KOPT-K1 (cell line): ENCODE results near the gene AGAP1.

Experiments
- H3K27ac ChIP-seq: fragments of 200-600 bp; sonication (generic); 2 replicates; pipeline ENCODE4 v1.5.1; 2016; ENCODE audit warnings: antibody characterized with exemption, mild to moderate bottlenecking, low read depth, low read length; ENCODE audit not compliant: poor library complexity, severe bottlenecking
- H3K36me3 ChIP-seq: fragments of 200-600 bp; sonication (generic); 2 replicates; pipeline ENCODE4 v1.5.1; 2017; ENCODE audit warnings: antibody characterized with exemption, mild to moderate bottlenecking, low read length, moderate library complexity; ENCODE audit not compliant: insufficient read depth
- H3K9me3 ChIP-seq: fragments of 200-600 bp; sonication (generic); 2 replicates; pipeline ENCODE4 v1.5.1; 2017; ENCODE audit warnings: antibody characterized with exemption, low read length, mild to moderate bottlenecking; ENCODE audit not compliant: insufficient read depth, poor library complexity, severe bottlenecking

The AGAP1 gene

DNA sequence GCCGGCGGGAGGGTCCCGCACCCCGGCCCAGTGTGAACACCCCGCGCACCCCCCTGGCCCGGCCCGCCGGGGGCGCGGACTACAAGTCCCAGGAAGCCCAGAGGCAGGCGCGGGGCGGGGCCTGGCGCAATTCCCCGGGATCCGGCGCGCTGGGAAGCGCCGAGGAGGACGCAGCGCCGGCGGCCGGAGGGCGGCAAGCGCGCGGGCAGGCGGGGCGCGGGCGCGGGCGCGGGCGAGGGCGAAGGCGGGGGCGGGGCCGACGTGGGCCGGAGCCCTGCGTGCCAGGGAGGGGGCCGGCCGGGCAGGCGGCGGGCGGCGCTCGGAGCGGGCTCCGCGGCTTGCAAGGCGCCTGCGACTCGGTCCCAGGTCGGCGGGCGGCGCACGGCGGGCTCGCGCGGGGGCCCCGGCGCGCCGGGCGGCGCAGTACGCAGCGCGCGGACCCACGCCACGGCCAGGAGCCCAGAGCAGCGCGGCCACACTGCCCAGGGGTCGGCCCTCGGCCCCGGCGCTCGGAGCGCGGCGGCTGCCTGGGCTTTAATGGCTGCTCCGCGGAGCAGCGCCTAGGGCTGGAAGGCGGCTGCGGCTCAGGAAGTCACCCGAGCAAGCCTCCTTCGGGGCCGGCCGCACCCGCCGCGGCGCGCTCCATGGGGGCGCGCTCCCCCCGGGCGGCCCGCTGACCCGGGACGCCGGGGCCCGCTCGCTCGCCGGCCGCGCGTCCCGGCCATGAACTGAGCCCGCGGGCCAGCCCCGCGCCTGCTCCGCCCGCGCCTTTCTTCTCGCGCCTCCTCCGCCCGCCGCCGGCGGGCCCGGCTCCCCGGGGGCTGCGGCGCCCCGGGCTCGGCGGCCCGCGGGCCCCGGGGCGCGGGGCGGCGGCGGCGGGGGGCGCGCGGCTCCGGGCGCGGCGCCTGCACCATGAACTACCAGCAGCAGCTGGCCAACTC, at the start of gene AGAP1:
Gene AGAP1 (plus strand): TSS at position 269 of the 941 bp plus-strand sequence.
- no peaks in the 10 kb centered on the region for H3K36me3 ChIP-seq
- H3K27ac ChIP-seq, result no peak within 1 kb of the TSS
- H3K9me3 ChIP-seq, result no peaks in the 10 kb centered on the region

DNA sequence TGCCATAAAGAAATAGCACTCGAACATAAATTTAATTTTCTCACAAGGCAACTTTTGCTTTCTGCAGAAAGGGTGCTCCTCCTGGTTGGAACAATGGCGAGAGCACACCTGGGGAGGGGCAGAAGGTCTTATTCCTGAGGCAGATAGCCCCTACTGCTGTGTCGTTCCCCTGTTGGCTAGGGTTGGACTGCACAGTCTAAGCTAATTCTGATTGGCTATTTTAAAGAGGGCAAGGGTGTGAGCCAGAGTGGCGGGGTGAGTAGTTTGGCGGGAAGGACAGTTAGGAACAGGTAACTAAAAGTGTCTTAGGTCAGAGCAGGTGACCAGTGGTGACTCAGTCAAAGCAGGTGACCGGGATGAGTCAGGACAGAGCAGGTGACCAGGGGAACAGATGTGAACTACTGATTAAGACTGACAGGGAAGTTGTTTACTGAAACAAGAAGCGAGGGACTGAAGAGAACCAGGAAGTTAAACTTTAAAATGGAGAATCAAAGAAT, 49.7 kb upstream of the AGAP1 start:
- no peaks in the 10 kb centered on the region for H3K9me3 ChIP-seq
- no peaks in the 10 kb centered on the region for H3K36me3 ChIP-seq
- no peak overlapping the region for H3K27ac ChIP-seq

DNA sequence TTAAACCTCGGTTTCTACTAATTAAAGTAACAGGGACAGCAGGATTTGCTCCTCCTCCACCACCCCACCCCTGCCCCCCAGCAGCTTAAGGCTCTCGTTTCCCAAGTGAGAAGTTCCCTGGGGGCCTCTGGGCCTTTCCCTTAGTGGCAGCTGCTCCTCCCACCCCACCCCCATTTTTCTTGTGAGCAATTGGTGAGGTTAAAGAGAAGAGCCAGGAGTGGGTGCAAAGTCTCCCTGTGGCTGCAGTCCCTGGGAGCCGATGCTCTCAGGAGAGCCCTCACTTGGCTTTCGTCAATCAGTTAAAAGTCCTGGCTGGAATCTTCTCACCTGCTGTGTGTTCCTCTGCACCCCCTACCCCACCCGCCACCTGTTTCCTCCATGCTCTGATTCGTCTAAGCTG, 48.7 kb upstream of the AGAP1 start:
- H3K27ac ChIP-seq, result no peak overlapping the region

DNA sequence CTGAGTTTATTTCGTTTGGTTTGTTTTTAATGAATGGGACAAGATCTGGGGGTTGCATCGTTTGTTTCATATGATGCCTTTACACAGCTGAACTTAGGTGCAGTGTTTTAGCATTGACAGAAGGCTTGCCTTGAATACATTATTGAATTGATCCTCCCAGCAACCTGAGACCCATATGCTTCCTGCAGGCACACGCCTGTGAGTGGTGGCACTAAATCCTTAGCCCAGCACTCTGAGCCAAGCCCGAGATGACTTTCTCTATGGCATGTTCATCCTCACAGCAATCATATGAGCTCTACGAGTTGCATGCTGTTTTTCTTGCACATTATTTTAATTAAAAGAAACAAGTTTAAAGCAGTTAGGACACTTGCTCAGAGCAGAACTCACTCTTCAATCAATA, 47.8 kb upstream of the AGAP1 start:
- Histone ChIP-seq H3K9me3 (no peaks in the 10 kb centered on the region), H3K36me3 (no peaks in the 10 kb centered on the region)

More for the DNA sequence above, 48.7 kb upstream of the AGAP1 start:
- no peaks in the 10 kb centered on the region for H3K9me3 ChIP-seq
- H3K36me3 ChIP-seq, result no peaks in the 10 kb centered on the region

DNA sequence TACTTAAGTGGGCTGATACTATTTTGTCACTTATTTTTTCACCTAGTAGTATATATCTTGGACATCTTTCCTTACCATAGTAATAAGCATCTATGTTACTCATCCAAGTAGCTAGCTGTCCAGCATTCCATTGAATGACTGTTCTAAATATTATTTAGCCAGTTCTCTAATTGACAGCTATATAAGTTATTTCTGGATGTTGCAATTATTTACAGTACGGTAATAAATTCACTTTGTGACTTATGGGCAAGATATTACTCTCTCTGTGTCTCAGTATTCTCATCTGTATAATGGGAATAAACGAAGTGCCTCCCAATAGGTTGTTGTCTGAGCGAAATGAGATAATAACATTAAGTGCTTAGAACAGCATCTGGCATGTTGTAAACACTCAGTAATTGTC, 46.6 kb upstream of the AGAP1 start:
- Histone ChIP-seq H3K36me3 (no peaks in the 10 kb centered on the region), H3K27ac (no peak overlapping the region), H3K9me3 (no peaks in the 10 kb centered on the region)

More for the DNA sequence above, 47.8 kb upstream of the AGAP1 start:
- H3K27ac ChIP-seq, result no peak overlapping the region

DNA sequence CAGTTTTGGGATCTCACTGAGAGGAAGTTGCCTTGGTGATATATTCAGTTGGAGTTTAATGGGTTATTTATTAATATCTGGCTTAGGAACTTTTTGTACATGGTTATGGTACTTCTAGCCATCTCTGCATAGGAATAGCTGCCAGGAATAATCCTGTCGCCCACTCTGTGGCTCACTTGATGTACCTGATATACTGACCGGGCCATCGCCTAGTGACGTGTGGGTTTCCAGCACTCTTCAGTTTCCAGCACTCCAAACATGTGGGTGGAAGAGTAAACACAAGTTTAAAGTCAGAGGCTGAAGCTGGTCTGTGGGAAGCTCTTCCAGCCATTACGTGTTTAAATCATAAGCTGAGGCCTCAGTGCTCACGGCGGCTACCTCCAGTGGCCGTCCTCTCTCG, 44.3 kb upstream of the AGAP1 start:
- no peak overlapping the region for H3K27ac ChIP-seq
- H3K9me3 ChIP-seq, result no peaks in the 10 kb centered on the region
- no peaks in the 10 kb centered on the region for H3K36me3 ChIP-seq

DNA sequence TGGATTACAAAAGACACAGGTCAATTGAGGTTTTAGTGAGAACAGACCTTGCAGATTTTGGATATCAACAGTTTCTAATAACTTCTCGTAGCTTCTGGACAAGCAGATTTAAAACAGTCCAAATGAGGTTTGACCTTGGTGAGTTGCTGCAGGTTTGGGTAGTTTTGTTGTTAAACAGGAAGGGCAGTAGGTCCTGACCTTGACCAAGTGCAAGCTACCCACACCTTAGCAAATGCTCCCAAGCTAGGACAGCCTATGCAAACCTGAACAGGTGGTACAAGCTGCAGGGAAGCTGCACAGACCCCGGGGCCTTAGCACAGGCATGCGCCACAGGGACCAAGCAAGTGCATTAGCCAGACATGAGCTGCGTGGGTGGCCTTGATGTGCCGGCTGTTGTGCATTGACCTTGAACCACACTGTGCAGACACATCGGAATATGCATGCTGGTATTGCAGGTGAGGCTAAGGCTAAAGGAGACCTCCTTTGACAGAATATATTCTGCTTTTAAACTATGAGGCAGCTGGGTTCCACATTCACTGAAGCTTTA, 40.2 kb upstream of the AGAP1 start:
- Histone ChIP-seq H3K27ac (no peak overlapping the region), H3K36me3 (no peaks in the 10 kb centered on the region), H3K9me3 (no peaks in the 10 kb centered on the region)

DNA sequence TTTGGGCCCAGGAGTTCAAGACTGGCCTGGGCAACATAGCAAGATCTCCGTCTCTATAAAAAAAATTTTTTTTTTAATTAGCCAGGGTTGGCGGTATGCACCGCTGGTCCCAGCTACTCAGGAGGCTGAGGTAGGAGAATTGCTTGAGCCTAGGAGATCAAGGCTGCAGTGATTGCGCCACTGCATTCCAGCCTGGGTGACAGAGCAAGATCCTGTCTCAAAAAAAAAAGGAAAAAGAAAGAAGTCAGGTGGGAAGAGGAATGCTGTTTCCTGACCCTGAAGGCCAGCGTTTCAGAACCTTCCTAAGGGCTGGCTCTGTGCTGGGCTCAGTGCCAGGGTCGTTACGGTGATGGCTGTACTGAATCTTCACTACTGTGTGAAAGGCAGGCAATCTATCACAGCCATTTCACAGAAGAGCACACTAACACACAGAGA, 35.0 kb upstream of the AGAP1 start:
- Histone ChIP-seq H3K36me3 (no peaks in the 10 kb centered on the region), H3K9me3 (no peaks in the 10 kb centered on the region), H3K27ac (no peak overlapping the region)

DNA sequence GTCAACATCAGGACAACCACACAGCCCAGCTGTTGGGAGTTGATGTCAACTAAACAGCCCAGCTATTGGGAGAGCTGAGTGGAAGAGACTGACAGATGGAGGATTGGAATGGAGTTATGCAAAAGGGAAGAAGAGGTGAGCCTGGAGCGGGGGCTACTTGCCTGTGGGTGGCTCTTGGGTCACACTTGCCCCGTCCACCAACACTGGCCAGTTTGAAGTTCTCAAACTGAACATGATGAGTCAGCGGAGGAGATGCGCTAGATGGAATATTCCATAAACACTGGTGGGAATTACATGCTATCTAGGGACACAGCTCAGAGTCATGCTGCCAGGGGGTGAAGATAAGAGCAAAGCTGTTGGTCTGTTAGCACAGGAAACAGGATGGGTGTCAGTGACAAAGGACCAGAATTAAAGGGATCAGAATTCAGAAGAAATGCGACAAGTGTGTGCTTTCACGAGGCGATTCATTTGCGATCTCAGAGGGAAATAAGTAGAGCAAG, 33.2 kb upstream of the AGAP1 start:
- H3K27ac ChIP-seq, result no peak overlapping the region
- H3K36me3 ChIP-seq, result no peaks in the 10 kb centered on the region
- no peaks in the 10 kb centered on the region for H3K9me3 ChIP-seq

DNA sequence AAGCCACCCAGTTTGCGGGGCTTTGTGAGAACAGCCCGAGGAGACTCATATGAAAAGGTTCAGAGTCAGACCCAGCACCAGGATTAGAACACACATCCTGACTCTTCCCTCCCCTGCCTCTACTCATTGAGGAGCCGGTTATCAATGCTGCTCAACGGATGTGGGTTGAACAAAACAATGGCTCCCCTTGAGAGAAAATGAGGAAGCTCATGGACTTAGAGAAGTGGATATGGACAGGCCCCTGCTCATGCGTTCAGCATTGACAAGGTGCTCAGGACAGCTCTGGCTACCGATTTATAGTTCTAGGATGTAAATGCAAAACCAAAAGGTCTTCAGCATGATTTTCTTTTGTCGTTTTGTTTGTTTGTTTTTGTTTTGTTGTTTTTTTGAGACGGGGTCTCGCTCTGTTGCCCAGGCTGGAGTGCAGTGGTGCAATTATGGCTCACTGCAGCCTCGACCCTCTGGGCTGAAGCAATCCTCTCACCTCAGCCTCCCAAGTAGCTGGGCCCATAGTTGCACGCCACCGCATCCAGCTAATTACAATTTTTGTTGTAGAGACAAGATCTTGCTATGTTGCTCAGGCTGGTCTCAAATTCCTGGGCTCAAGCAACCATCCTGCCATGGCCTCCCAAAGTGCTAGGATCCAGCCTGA, 32.0 kb upstream of the AGAP1 start:
- no peaks in the 10 kb centered on the region for H3K9me3 ChIP-seq
- H3K27ac ChIP-seq, result no peak overlapping the region
- H3K36me3 ChIP-seq, result no peaks in the 10 kb centered on the region

DNA sequence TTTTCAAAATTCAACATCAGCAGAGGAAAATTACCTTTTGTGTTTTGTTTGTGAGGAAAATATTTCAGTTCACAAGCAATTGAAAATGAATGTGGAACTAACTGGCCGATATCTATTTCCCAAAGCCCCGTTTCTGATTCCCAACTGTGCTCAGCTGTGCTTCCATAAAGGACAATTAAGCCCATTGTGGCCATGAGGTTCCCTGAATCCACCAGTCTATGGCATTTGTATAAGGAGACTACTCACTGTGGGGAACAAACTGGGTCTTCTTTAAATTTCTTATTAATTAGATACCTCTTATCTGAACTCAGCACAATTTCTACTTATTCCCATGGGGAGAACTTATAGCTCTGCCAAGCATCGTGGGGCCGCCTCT, 31.4 kb upstream of the AGAP1 start:
- no peak overlapping the region for H3K27ac ChIP-seq

DNA sequence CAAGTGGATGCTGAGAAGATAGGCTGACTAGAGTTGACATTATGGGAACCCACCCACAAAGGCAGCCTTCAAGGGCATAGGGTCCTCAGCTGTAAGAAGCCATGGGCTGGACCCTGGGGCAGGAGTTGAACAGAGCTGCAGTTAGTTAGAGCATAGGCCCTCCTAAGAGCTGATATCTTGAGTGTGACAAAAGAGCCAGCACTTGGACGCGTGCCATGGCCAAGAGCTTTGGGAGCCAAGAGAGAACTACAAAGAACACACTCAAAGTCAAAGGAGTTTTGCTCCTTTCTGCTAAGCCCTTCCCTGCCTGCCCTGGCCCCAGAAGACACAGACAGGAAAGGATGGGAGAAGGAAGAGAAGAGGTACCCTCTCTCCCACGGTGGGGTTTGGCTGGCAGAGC, 29.9 kb upstream of the AGAP1 start:
- Histone ChIP-seq H3K9me3 (no peaks in the 10 kb centered on the region), H3K27ac (no peak overlapping the region), H3K36me3 (no peaks in the 10 kb centered on the region)

More for the DNA sequence above, 31.4 kb upstream of the AGAP1 start:
- no peaks in the 10 kb centered on the region for H3K36me3 ChIP-seq
- H3K9me3 ChIP-seq, result no peaks in the 10 kb centered on the region

DNA sequence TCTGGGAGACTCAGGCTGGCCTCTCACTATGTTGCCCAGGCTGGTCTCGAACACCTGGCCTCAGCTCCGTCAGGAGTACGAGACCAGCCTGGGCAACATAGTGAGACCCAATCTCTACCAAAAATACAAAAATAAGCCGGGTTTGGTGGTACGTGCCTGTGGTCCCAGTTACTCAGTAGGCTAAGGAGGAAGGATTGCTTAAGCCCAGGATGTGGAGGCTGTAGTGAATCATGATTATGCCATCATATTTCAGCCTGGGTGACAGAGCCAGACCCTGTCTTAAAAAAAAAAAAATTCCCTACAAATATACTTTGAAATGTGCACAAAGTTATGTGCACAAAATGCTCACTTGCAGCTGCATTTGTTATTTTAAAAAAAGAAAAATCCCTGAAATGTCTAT, 26.3 kb upstream of the AGAP1 start:
- Histone ChIP-seq H3K27ac (no peak overlapping the region), H3K9me3 (no peaks in the 10 kb centered on the region)

DNA sequence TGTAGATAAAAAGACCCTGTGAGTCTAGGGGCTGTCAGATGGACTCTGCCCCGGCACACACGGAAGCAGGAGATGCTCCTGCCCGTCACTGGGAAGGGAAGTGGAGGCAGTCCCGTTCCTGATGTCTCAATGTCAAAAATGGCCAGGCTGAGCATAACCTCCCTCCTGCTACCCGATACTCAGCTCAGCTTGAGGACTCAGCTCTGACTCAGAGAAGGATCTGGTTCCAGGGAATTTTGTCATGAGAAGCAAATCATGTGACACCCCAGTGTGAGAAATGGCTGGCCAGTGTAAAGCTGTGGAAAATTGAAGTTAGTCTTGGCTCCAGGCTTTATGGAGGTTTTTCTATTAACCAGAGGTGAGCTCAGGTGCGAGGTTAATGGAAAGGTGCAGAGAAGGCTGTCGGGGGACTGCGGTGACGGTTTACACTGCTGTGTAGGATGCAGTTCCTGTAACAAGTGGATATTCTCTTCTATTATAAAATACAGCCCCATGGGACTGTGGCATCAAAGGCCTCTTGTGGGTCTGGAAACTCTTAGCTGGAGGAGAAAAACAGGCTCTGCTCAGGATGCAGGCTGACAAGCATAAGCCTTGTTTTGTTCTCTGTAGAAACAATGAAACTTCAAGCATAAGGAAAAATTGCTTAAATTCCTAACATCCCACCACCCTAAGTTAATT, 24.7 kb upstream of the AGAP1 start:
- Histone ChIP-seq H3K27ac (no peak overlapping the region), H3K36me3 (no peaks in the 10 kb centered on the region)

More for the DNA sequence above, 26.3 kb upstream of the AGAP1 start:
- H3K36me3 ChIP-seq, result no peaks in the 10 kb centered on the region

More for the DNA sequence above, 24.7 kb upstream of the AGAP1 start:
- no peaks in the 10 kb centered on the region for H3K9me3 ChIP-seq
